ENCODE data around the gene TSKS.

Gene TSKS

GRCh38 chr19:49713236-49713845, 49.8 kb downstream of the TSKS start:
- DNase-seq = no peak

- no peak for DNase-seq
These were observed 50.7 kb downstream of the TSKS start for GRCh38 chr19:49712397-49712859.

- DNase-seq = no peak
These were observed 52.6 kb downstream of the TSKS start for GRCh38 chr19:49710372-49710951.

GRCh38 chr19:49705919-49706318, 57.2 kb downstream of the TSKS start:
- DNase-seq = no peak

GRCh38 chr19:49704888-49705642, 58.0 kb downstream of the TSKS start:
- DNase-seq = no peak

- no peak for DNase-seq
These were observed 61.8 kb downstream of the TSKS start for GRCh38 chr19:49701271-49701786.

- no peak for DNase-seq
These were observed 62.5 kb downstream of the TSKS start for GRCh38 chr19:49700563-49700962.

GRCh38 chr19:49699364-49699763, 63.7 kb downstream of the TSKS start:
- DNase-seq = no peak

- no peak for DNase-seq
These were observed 66.2 kb downstream of the TSKS start for GRCh38 chr19:49696865-49697264.

- DNase-seq = no peak
These were observed 67.0 kb downstream of the TSKS start for GRCh38 chr19:49696115-49696514.

- DNase-seq = no peak
These were observed 71.0 kb downstream of the TSKS start for GRCh38 chr19:49692147-49692506.

GRCh38 chr19:49691243-49692146, 71.6 kb downstream of the TSKS start:
- DNase-seq = peak; percentile 85

- peak; percentile 86 for DNase-seq
These were observed 72.4 kb downstream of the TSKS start, which contains the start of gene CPT1C for GRCh38 chr19:49690656-49691242. Gene CPT1C (plus strand): TSS chr19:49691116. CDS start chr19:49692253, 1,137 bp downstream.

GRCh38 chr19:49690079-49690655, 72.9 kb downstream of the TSKS start:
- DNase-seq = no peak

All from fibroblast of skin of abdomen (primary cell).